Ascending aorta (tissue), 2 donors: ENCODE results near the gene SAMD13. TPM values are rescaled to one million over a fixed set of nuclear protein-coding genes. Genes with fewer than 3 reads are reported as not detected.

ENCODE experiments used
- DNase-seq, 2 donors: peaks; one replicate each; pipeline ENCODE4 v3.0.0-alpha.2; 2019; ENCODE audit warnings: low spot score in 2 of 2
- H3K27ac ChIP-seq, 2 donors: fragments of 200-600 bp; sonication (generic); one replicate each; pipeline ENCODE4 v1.5.1; 2016 to 2017; ENCODE audit warnings: mild to moderate bottlenecking in 1 of 2
- H3K27me3 ChIP-seq: fragments of 200-600 bp; sonication (generic); one replicate; pipeline ENCODE4 v1.5.1; 2017
- H3K36me3 ChIP-seq, 2 donors: fragments of 200-600 bp; sonication (generic); one replicate each; pipeline ENCODE4 v1.5.1; 2016
- H3K4me1 ChIP-seq, 2 donors: fragments of 200-600 bp; sonication (generic); one replicate each; pipeline ENCODE4 v1.5.1; 2016 to 2017; ENCODE audit warnings: mild to moderate bottlenecking in 1 of 2
- H3K4me3 ChIP-seq, 2 donors: fragments of 200-600 bp; sonication (generic); one replicate each; pipeline ENCODE4 v1.5.1; 2016 to 2017; ENCODE audit warnings: mild to moderate bottlenecking in 1 of 2
- H3K9me3 ChIP-seq, 2 donors: fragments of 200-600 bp; sonication (generic); one replicate each; pipeline ENCODE4 v1.5.1; 2016
- CTCF ChIP-seq, 3 experiments: fragments of 200-600 bp in 2 of 3; fragments of 450-650 bp in 1 of 3; sonication (generic) in 2 of 3; IDR thresholded peaks; one replicate each; pipeline ENCODE4 v1.5.1; 2016 to 2019; ENCODE audit warnings: antibody characterized with exemption in 3 of 3, mild to moderate bottlenecking in 1 of 3, moderate library complexity in 1 of 3
- intact Hi-C: fragments of 100-400 bp; cut with DNase I; formaldehyde crosslinking; loops from one replicate; pipeline ENCODE4 v1.15.1; 2023
- total RNA-seq: library from RNA; depleted of rRNA; stranded (reverse); fragments of >200 nt; gene quantifications from one replicate; pipeline ENCODE4 v1.1.0, GENCODE V29; 2016

The SAMD13 gene
- total RNA-seq, 1 donor from 2014 or later, result not detected

- H3K9me3 ChIP-seq, result no peaks in the 10 kb centered on the region
- H3K36me3 ChIP-seq, result no peaks in the 10 kb centered on the region
- no peaks in the 10 kb centered on the region for H3K4me1 ChIP-seq
- intact Hi-C loops, result no loop called here
- no peak overlapping the region for H3K4me3 ChIP-seq
- no peaks in the 10 kb centered on the region for H3K27me3 ChIP-seq
- DNase-seq, result no peak
- no peak for TF ChIP-seq CTCF (IDR thresholded peaks at IDR 0.05)
- no peak overlapping the region for H3K27ac ChIP-seq
These were observed 34.8 kb upstream of the SAMD13 start for GRCh38 chr1:84266748-84267147.

- H3K36me3 ChIP-seq, result no peaks in the 10 kb centered on the region
These were observed 34.0 kb upstream of the SAMD13 start for GRCh38 chr1:84267476-84267875.

GRCh38 chr1:84268346-84268745 lies 33.2 kb upstream of the SAMD13 start:
- Histone ChIP-seq H3K27me3 (no peaks in the 10 kb centered on the region), H3K4me3 (no peak overlapping the region), H3K27ac (no peak overlapping the region), H3K4me1 (no peaks in the 10 kb centered on the region), H3K9me3 (no peaks in the 10 kb centered on the region), H3K36me3 (no peaks in the 10 kb centered on the region)
- intact Hi-C loops, result no loop called here
- DNase-seq, result no peak
- no peak for TF ChIP-seq CTCF (IDR thresholded peaks at IDR 0.05)

More at GRCh38 chr1:84267476-84267875, 34.0 kb upstream of the SAMD13 start:
- Histone ChIP-seq H3K4me3 (no peak overlapping the region), H3K27me3 (no peaks in the 10 kb centered on the region), H3K4me1 (no peaks in the 10 kb centered on the region), H3K9me3 (no peaks in the 10 kb centered on the region), H3K27ac (no peak overlapping the region)
- intact Hi-C loops, result no loop called here
- TF ChIP-seq CTCF (IDR thresholded peaks at IDR 0.05), result no peak
- DNase-seq, result no peak

- no peak overlapping the region for H3K4me3 ChIP-seq
- TF ChIP-seq CTCF (IDR thresholded peaks at IDR 0.05), result no peak
- no peak overlapping the region for H3K27ac ChIP-seq
These were observed 32.2 kb upstream of the SAMD13 start for GRCh38 chr1:84269306-84269705.

GRCh38 chr1:84271441-84272151 lies 29.9 kb upstream of the SAMD13 start:
- intact Hi-C loops, result no loop called here
- no peak for TF ChIP-seq CTCF (IDR thresholded peaks at IDR 0.05)
- no peak overlapping the region for H3K4me3 ChIP-seq
- H3K27ac ChIP-seq, result no peak overlapping the region
- DNase-seq, result no peak
- H3K27me3 ChIP-seq, result no peaks in the 10 kb centered on the region
- H3K4me1 ChIP-seq, result no peaks in the 10 kb centered on the region
- no peaks in the 10 kb centered on the region for H3K9me3 ChIP-seq
- H3K36me3 ChIP-seq, result no peaks in the 10 kb centered on the region

More at GRCh38 chr1:84269306-84269705, 32.2 kb upstream of the SAMD13 start:
- H3K9me3 ChIP-seq, result no peaks in the 10 kb centered on the region
- H3K36me3 ChIP-seq, result no peaks in the 10 kb centered on the region
- no peaks in the 10 kb centered on the region for H3K27me3 ChIP-seq
- intact Hi-C loops, result no loop called here
- no peak for DNase-seq
- H3K4me1 ChIP-seq, result no peaks in the 10 kb centered on the region
